IPS DF 6.9 (cell line): ENCODE data around the gene FAM180A.

ENCODE experiments used
- DNase-seq: peaks from one replicate; pipeline ENCODE4 v3.0.0-alpha.2; 2013; ENCODE audit warnings: low read depth, low spot score
- H3K27ac ChIP-seq: one replicate; pipeline ENCODE4 v1.5.1; 2013; ENCODE audit warnings: low read length, control low read depth
- H3K27me3 ChIP-seq: 2 replicates; pipeline ENCODE4 v1.6.1; 2013; ENCODE audit warnings: mild to moderate bottlenecking, low read length; ENCODE audit not compliant: control insufficient read depth, insufficient read depth
- H3K36me3 ChIP-seq: 2 replicates; pipeline ENCODE4 v1.6.1; 2013; ENCODE audit warnings: low read length; ENCODE audit not compliant: control insufficient read depth, insufficient read depth
- H3K4me1 ChIP-seq: 2 replicates; pipeline ENCODE4 v1.6.1; 2013; ENCODE audit warnings: low read length; ENCODE audit not compliant: control insufficient read depth, insufficient read depth
- H3K4me3 ChIP-seq: 2 replicates; pipeline ENCODE4 v1.5.1; 2013; ENCODE audit warnings: mild to moderate bottlenecking, low read length
- H3K9me3 ChIP-seq: 2 replicates; pipeline ENCODE4 v1.6.1; 2013; ENCODE audit warnings: low read length, inconsistent platforms; ENCODE audit not compliant: control insufficient read depth, insufficient read depth
- WGBS: extraction: QIAGEN DNeasy Blood & Tissue Kit; methylation state at CpG from one replicate; pipeline ENCODE4 v1.1.7; 2013; ENCODE audit warnings: mixed read lengths, missing lambda C conversion rate; ENCODE audit not compliant: insufficient read length, insufficient coverage; 5-methylcytosine and 5-hydroxymethylcytosine counted together

The FAM180A gene

DNA sequence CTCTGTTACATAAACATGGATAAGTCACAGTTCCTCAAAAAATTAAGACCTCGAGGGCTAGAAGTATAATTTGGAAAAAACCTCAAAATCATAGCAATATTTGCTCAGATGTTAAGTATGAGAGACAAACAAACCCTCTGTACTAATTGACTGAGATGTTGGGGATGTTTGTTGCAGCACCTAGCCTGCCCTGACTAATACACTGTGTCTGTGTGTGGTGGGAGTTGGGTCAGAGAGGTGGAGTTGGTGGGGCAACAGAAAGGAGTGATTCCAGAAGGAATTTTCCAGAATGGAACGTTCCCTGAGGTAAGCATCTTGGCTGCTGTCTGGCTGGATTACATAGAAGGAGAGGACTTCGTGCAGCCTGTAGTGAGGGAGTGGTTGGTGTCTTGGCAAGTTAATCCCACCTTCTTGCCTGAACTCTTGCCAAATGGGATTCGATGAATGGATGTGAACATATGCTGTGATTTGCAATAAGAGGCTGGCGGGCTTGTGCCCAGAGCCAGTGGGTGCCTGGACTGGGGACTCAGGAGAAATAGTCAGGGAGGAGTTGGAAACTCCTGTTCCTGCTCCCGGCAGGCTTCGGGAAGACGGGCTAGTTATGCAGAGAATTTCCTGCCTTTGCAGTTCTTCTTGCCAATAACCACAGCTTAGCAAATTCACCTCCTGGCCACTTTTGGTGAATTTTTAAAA, 9.3 kb upstream of the FAM180A start:
- Histone ChIP-seq H3K4me3 (no peak overlapping the region), H3K27me3 (no peaks in the 10 kb centered on the region), H3K36me3 (no peaks in the 10 kb centered on the region), H3K27ac (no peak overlapping the region), H3K4me1 (peaks cover 7% of the 10 kb centered on the region), H3K9me3 (no peaks in the 10 kb centered on the region)
- DNase-seq, result no peak
- WGBS, result no CpG with 5 or more reads among the region's 8 CpGs

DNA sequence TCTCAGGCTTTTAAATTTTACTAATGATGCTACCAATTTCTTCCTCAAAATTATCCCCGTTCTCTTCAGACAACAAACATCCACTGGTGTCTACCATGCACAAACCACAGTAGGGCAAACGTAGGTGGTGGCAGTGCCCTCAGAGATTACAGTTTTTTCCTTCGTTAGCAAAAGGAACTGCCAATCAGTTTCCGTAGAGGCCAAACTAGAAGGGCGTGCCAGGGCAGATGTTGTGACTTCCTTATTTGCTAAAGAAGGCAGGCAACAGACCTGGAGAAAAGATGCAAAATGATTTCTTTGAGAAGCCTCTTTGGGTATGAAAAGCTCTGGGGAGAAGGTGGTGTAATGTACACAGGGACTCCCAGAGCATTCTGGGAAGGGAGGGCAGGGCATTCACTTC, 7.6 kb upstream of the FAM180A start:
- Histone ChIP-seq H3K27me3 (no peaks in the 10 kb centered on the region), H3K27ac (no peak overlapping the region), H3K4me1 (peaks cover 7% of the 10 kb centered on the region), H3K4me3 (no peak overlapping the region), H3K36me3 (no peaks in the 10 kb centered on the region), H3K9me3 (no peaks in the 10 kb centered on the region)
- no CpG with 5 or more reads among the region's 5 CpGs for WGBS
- no peak for DNase-seq

DNA sequence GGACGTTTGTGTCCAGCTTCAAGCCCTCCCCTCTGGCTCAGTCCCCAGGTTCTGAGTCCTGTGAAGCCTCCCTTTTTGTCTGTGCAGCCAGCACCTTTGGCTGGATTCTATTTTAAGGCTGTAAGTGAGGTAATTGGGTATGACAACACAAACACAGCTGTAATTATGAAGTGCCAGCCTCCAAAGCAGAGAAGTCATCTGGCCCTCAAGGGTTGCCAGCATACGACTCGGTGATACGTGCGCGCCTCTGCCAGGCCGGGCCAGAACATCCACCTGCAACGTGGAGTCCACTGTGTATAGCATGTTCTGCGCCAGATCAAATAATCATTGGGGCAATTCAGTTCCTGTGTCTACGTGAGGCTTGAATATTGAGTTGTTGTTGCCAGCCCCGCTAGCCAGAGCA, 6.7 kb upstream of the FAM180A start:
- no peak overlapping the region for H3K4me3 ChIP-seq
- H3K27ac ChIP-seq, result no peak overlapping the region
- H3K36me3 ChIP-seq, result no peaks in the 10 kb centered on the region
- DNase-seq, result no peak
- H3K9me3 ChIP-seq, result no peaks in the 10 kb centered on the region
- H3K27me3 ChIP-seq, result no peaks in the 10 kb centered on the region
- H3K4me1 ChIP-seq, result peaks cover 7% of the 10 kb centered on the region
- no CpG with 5 or more reads among the region's 11 CpGs for WGBS

DNA sequence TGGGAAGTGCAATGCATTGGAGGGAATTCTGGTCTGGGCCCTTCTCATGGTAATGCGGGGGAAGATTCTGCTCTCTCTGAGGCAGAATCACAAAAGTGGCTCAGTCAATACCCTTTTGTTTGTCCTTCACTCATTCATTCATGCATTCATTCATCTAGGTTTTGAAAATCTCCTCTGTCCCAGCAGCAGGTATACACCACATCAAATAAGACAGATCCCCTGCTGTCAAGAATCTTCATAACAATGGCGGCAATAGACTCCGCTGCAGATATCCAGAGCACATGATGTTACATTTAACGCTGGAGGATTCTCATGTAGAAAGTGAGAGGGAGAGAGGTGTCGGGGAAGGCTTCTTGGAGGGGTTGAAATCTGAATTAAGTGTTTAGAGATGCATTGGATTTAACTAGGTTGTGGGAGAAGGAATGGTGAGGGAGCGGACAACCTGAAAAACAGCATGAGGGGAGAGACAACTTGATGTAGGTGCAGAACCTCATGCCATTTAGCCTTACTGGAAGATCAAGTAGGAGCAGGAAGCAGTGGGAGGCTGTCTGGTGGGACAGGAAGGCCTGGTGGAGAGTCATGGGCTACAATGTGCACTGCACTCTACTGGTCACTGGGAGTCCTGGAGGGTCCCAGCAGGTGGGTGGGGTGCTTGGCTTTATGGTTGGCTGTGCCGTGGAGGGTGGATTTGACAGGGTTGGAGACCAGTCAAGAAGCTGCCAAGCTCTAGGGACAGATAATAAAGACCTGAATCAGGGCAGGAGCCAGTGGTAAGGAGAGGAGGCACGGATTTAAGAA, 5.2 kb upstream of the FAM180A start:
- Histone ChIP-seq H3K36me3 (no peaks in the 10 kb centered on the region), H3K27ac (no peak overlapping the region), H3K4me1 (peaks cover 7% of the 10 kb centered on the region), H3K9me3 (no peaks in the 10 kb centered on the region), H3K4me3 (no peak overlapping the region), H3K27me3 (no peaks in the 10 kb centered on the region)
- DNase-seq, result peak; percentile 52
- WGBS, result no CpG with 5 or more reads among the region's 8 CpGs

- Histone ChIP-seq H3K36me3 (no peaks in the 10 kb centered on the region), H3K27ac (no peak overlapping the region), H3K4me3 (no peak overlapping the region), H3K27me3 (no peaks in the 10 kb centered on the region), H3K9me3 (no peaks in the 10 kb centered on the region), H3K4me1 (no peaks in the 10 kb centered on the region; the same call in 1 of the 2 replicates)
- DNase-seq, result no peak
- no CpG with 5 or more reads among the region's 8 CpGs for WGBS
Measured at GRCh38 chr7:135747366-135747765, 1.2 kb downstream of the FAM180A start.

GRCh38 chr7:135745703-135746312, 2.8 kb downstream of the FAM180A start:
- Histone ChIP-seq H3K4me3 (no peak overlapping the region), H3K27ac (no peak overlapping the region), H3K9me3 (no peaks in the 10 kb centered on the region), H3K36me3 (no peaks in the 10 kb centered on the region), H3K4me1 (no peaks in the 10 kb centered on the region), H3K27me3 (no peaks in the 10 kb centered on the region)
- no peak for DNase-seq
- WGBS, result no CpG with 5 or more reads among the region's 9 CpGs

DNA sequence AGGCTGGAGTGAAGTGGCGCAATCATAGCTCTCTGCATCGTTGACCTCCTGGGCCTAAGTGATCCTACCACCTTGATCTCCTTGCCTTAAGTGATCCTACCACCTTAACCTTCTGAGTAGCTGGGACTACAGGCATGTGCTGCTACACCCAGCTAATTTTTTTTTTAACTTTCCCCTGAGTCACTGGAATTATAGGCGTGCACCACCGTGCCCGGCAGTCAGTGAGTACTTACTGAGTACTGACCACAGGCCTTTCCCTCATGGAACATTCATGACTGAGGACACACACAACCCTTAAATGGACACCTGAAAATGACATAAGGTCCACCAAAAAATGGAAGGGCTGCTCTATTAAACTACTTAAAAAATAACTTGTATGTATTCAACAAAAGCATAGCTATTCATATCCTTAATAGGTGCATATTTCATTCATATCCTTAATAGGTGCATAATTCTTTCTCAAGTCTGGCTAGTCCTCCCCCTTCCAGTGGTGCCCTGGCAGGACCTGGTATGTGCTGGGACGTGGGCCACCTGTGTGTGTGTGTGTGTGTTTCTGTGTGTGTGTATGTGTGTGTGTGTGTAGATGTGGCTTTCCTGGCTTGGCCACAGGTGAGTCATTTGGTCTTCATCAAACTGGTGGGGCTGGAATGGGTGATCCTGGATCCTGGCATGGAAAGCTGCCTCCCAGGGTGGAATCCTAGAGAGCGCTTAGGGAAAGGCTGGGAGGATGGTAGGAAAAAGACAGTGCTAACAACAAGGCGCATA, 3.5 kb downstream of the FAM180A start:
- no peaks in the 10 kb centered on the region for H3K9me3 ChIP-seq
- WGBS, result no CpG with 5 or more reads among the region's 8 CpGs
- no peak for DNase-seq
- H3K4me1 ChIP-seq, result no peaks in the 10 kb centered on the region
- H3K27ac ChIP-seq, result no peak overlapping the region
- no peaks in the 10 kb centered on the region for H3K27me3 ChIP-seq
- no peaks in the 10 kb centered on the region for H3K36me3 ChIP-seq
- H3K4me3 ChIP-seq, result no peak overlapping the region

DNA sequence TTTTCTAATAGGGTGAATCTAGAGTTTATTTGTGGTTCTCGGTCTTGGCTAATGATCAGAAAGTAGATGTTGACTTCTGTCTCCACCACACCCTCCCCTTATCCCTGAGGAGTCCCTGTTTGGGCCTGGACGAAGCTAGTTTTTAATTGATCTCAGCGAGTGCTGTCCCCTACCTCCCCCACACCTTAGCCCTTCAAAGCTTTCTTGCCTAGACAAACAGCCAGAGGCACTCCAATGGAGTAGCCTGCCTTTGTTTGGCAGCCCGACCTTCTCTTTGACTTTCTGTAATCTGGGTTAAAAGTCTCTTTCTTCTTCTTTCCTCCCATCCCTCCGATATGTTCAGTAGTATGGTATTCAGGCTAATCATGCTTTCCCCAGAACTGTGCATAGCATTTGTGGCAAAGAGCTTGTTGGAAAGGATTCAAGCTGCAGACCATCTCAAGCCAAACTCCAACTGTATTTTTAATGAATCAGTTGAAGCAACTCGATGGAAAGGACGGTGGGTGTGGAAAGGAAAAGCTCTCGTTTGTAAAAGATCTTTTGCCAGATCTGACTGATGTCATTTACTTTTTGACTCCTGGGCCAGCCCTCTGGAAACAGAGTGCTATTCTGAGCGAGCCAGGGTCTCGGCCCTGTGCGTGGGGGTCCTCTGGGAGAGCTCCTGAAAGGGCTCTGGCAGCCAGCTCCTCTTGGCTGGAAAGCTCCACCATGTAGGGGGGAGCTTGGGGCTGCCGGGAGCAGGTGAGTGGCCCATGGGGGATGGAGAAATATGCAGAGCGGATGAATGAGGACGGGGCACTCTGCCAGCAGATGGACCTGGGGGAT, 4.5 kb downstream of the FAM180A start:
- no peak overlapping the region for H3K27ac ChIP-seq
- no peaks in the 10 kb centered on the region for H3K27me3 ChIP-seq
- H3K4me3 ChIP-seq, result no peak overlapping the region; the same call in 1 of the 2 replicates
- DNase-seq, result no peak
- WGBS, result no CpG with 5 or more reads among the region's 14 CpGs
- H3K4me1 ChIP-seq, result no peaks in the 10 kb centered on the region
- no peaks in the 10 kb centered on the region for H3K36me3 ChIP-seq
- H3K9me3 ChIP-seq, result no peaks in the 10 kb centered on the region

DNA sequence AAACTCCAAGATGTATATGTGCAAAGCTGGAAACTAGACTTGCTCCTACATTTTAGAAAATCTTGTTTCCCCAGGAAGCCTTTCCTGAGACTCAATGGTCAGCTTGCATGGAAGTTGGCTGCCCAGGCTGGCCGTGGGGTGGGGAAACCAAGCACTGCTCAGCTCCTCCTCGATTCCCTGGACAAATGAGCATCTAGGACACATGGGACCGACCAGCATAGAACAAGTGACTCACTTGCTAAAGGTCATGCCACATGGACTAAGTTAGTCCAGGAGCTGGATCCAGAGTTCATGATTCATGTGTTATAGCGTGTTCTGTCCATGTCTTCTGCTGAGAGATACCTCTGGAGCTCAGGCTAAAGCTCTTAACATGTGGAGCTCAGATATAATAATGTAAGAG, 6.2 kb downstream of the FAM180A start:
- WGBS, result no CpG with 5 or more reads among the region's 4 CpGs
- H3K36me3 ChIP-seq, result no peaks in the 10 kb centered on the region
- no peak for DNase-seq

More for the DNA sequence above, 6.2 kb downstream of the FAM180A start:
- Histone ChIP-seq H3K27ac (no peak overlapping the region), H3K4me3 (no peak overlapping the region), H3K9me3 (no peaks in the 10 kb centered on the region), H3K4me1 (no peaks in the 10 kb centered on the region), H3K27me3 (no peaks in the 10 kb centered on the region)
